SH-SY5Y (cell line): ENCODE measurements around the gene NIP7.

Source experiments
- GATA2 ChIP-seq: IDR thresholded peaks from 2 replicates; pipeline ENCODE4 v1.6.1; 2011; ENCODE audit warnings: mild to moderate bottlenecking, low read depth, low read length
- GATA3 ChIP-seq: IDR thresholded peaks from 2 replicates; pipeline ENCODE4 v1.6.1; 2011; ENCODE audit warnings: low read depth, mild to moderate bottlenecking, low read length, moderate library complexity

The NIP7 gene

DNA sequence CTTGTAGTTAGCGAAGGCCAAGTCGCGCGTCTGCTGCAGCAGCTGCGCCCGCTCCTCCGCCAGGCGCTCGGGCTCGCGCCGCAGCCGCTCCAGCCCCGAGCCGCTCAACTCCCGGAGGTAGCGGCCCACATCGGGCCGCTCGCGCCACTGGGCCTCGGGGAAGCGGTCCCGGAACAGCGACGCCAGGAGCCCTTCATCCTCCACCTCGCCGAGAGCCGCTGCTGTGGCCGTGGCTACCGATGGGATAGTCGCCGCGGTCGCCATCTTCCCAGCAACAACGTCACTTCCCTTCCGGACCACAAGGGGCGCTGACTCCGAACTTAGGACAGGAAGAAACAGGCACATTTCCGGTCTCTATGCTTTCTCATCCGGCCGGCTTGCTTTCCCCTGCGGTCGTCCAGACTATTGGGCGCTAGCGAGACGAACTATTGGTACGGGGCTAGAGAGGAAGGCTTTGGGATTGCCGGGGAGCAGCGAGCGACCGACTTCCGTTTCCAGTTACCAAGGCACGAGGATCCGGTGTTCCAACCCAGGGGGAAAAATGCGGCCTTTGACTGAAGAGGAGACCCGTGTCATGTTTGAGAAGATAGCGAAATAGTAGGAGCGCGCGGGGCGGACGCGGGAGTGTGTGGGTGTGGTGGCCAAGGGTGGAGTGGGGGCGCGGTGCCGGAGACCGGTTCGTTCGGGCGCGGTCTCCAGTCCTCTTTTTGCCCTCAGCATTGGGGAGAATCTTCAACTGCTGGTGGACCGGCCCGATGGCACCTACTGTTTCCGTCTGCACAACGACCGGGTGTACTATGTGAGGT, at the start of gene NIP7, which contains the start of gene COG8:
Gene NIP7 (plus strand): TSS at position 484 of the 806 bp plus-strand sequence. CDS start 58 bp downstream, at position 542.
Gene COG8 (minus strand): TSS at position 276 of the 806 bp plus-strand sequence. CDS start 12 bp downstream, at position 264.
- no peak for TF ChIP-seq GATA3
- no peak for TF ChIP-seq GATA2

DNA sequence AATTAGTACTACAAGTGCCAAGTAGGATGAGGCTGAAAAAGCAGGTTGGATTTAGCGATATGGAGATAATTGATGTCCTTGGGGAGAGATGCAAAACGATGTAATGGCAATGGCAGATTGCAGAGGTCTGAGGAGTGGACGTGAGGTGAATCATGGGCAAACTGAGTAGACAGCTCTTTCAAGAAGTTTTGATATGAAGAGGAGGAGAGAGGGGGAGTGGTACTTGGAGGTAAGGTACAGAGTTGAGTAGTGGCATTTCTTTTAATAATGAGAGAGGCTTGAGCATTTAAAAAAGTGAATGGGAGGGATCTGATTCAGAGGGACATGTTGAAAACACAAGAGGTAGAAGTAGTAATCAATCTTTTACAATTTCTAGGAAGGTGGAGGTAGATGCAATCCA, 46.2 kb upstream of the NIP7 start:
- TF ChIP-seq GATA3, result no peak
- TF ChIP-seq GATA2, result no peak

DNA sequence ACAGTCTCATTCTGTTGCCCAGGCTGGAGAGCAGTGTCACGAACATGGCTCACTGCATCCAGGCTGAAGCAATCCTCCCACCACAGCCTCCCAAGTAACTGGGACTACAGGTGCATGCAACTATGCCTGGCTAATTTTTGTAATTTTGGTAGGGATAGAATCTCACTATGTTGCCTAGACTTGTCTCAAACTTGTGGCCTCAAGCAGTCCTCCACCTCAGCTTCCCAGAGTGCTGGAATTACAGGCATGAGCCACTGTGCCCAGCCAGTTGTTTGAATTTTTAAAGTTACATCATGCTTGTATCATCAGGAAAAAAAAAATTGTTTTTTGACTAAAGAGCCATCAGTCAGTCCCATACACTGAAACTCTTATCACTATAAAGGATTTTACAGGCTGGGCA, 45.5 kb upstream of the NIP7 start:
- TF ChIP-seq GATA3, result no peak
- TF ChIP-seq GATA2, result no peak

DNA sequence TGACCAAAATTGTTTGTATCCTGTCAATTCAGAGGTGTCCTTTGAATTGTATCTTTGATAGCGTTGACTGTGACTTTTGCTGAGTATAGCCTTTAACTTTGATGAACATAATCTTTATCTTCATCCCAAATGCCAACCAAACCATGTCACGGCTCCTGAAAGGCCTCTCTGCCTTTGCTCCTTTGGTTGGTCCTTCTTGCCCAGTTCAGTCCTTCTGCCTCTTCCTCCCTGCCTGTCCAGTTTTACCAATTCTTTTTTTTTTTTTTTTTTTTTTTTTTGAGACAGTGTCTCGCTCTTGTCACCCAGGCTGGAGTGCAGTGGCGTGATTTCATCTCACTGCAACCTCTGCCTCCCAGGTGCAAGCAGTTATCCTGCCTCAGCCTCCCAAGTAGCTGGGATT, 41.3 kb upstream of the NIP7 start:
- TF ChIP-seq GATA3, result no peak
- TF ChIP-seq GATA2, result no peak

DNA sequence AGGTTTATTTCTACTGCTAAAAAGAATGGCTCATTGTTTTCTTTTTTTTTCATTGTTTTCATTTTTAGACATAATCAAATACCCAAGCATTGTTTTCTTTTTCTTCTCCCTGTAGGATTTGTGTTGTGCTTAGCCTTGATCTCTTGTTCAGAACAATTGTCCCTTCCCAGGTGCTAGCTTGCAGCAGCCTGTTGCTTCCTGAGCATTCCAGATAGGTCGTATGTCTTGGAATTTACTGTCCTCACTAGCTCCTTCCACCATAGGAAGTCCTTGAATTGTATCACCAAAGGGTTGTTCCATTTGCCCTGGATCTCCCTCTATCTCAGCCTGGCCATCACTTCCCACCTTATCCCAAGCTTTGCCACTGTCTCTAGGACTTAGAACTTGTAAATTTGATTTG, 38.4 kb upstream of the NIP7 start:
- no peak for TF ChIP-seq GATA2
- TF ChIP-seq GATA3, result no peak

DNA sequence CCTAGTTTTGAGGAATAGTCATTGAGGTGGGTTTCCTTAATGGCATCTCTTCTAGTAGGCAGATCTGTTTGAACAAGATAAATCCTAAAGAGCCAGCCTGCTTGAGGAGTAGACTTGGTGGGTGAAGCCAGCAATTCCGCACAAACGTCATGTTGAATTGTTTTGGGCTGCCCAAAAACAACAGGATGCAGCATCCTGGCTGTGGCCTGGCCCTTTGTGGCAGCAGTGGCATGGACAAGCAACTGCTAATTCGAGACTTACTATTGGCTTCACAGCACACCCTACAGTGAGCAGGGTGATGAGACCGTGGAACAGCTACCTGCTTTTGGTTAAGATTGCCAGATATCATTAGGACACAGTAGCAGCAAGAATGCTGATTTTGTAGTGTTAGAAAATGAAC, 37.7 kb upstream of the NIP7 start:
- TF ChIP-seq GATA2, result no peak
- no peak for TF ChIP-seq GATA3

DNA sequence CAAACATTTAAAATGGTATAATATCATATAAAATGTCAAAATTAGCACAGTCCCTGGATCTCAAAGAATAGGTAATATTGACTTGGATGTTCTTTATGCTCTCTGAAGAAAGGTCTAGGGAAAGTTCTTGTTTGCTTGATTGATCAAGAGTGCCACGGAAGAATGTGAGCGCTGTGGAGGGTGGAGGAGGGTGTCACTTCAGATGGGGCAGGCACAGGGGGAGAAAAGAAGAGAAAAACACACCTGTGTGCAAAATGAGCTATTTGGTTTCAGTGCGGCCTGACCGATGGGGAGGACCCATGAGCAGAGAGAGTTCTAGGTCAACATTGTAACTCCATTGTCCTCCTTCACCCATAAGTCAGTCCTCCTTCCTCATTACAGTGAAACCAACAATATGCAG, 37.3 kb upstream of the NIP7 start:
- TF ChIP-seq GATA2 (no peak), GATA3 (no peak)

DNA sequence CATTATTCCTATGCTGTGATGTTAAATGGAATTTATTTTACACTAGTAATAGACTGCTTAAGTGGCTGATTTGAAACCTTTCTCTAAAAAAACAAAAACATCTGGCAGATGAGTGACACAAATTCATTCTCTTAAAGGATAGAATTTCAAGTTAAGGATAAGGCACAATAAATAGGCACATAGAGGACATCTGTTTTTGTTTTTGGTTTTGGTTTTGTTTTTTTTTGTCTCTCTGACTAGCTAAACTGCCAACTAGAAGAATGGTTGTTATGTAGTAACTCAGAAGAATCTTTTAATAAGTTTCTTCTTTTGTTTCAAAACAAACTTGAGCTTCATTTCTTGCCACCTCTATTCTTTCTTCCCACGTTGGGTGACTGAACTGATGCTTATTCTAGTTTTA, 33.5 kb upstream of the NIP7 start:
- TF ChIP-seq GATA3 (no peak), GATA2 (no peak)

DNA sequence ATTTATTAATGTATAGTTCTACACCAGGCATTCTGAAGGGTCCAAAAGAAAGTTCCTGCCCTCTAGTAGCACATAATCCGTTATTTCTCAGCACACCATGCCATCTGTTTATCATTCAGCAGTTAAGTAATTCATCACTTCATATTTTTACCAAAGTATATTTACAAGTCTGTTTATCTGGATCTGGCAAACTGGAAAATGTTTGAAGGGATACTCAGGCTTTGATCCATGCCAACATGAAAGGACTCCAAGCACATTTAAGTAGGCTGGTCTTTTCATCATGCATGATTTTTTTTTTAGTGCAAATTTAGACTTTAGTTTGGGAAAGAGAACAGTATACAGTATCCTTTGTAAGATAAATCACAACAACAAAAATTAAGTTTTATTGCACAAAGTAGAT, 32.5 kb upstream of the NIP7 start:
- no peak for TF ChIP-seq GATA2

DNA sequence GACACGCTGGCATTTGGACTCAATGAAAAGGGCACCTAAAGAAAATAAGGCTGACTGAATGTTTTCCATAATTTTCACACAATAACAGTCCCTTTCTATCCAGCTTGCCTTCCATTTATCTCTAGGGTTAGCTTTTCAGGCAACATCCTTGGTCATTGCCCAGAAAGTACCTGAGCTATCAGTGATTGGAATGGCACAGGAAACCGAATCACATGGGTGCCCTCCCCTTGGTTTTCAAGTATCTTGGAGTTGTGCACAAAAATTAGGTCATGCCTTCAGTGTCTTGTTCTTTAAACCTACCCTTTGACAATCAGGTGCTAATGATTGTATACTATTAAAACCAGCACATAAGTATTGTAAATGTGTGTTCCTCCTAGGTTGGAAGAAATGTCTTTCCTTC, 31.7 kb upstream of the NIP7 start:
- TF ChIP-seq GATA3, result no peak
- no peak for TF ChIP-seq GATA2

DNA sequence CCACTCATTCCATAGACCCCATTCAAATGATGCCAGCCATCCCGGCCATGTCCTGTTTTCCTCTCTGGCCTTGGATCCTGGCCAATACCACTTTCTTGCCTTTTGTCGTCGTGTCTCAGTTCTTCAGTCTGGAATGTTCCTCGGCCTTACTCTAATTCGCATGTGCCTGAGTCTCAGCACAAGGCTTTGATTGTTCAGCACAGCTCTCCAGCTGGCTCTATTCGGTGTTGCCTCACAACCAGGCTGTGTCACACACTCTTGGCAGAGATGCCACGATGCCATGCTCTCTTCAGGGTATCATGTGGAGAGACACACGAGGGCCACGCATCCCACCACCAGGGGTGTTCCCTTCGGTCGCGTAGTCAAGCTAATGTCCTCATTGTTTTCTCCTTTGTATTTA, 30.3 kb upstream of the NIP7 start:
- TF ChIP-seq GATA2 (no peak), GATA3 (no peak)

DNA sequence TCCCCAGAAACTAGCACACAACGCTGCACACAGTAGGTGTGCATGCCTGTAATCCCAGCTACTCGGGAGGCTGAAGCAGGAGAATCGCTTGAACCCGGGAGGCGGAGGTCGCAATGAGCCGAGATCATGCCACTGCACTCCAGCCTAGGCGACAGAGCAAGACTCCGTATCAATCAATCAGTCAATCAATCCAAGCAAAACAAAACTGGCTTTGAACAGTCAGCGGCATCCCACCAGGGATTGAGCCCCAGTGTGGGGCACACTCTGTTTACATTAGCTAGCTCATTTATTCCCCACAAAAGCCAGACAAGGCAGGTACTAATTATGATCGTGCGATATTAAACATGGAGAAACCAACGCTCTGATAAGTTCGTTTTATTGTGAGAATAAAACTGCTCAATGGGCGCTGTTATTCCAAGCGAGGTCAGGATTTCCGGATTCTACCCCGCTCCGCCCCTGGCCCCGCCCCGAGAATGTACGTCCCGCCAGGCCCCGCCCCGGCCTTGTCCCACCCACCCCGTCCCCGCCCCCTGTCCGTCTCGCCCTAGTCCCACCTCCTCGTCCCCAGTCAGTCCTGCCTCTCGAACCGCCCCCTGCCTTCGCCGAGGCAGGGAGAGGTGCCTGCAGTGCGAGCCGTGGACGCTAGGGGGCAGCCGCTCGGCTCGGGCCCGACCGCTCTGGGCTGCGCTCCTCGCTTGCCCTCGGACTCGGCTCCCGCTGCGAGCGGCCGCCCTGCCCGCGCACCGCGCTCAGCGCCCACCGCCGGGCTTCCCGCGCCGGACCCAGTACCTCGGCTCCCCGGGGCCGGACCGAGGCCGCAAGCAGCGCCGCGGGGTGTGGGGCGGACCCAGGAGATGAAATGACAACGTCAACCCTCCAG, 28.7 kb upstream of the NIP7 start, which contains the start of gene VPS4A:
Gene VPS4A (plus strand): TSS at position 698 of the 880 bp plus-strand sequence. CDS start 162 bp downstream, at position 860.
- no peak for TF ChIP-seq GATA3

DNA sequence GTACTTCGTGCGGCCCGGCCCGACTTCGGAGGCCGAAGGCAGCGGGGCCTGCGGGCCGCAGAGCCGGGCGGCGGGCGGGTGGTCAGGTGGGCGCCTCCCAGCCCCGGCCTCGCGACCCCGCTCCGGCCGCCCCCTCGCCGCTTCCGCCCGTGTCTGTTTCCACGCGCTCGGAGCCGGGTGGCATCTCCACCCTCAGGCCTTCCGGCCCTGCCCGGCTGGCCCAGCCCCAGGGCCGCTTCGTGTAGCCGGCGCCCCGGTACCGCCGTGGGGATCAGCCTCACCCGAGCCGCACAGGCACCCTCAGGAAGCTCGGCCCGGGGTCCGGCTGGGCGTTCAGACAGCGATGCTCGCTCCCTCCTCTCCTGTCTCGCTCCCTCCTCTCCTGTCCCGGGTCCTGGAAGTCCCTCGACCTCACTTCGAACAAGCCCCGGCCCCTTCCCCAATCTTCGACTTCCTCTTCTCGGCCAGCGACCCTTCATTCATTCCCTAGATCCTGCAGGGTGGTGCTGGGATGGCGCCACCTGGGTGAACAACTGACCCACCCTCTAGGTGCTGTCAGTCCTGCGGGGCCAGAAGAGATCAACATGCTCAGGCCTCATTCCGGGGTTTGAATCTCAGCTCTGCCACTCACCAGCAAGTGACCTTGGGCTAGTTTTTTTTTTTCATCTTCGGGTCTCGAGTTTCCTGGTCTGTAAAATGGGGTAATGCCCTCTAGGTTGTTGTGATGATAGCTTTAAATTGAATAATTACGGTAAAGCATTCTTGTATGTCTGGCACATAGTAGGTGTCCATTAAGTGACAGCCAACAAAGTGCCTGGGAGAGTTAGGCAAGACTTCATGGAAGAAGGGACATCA, 27.8 kb upstream of the NIP7 start:
- TF ChIP-seq GATA3 (no peak), GATA2 (no peak)

DNA sequence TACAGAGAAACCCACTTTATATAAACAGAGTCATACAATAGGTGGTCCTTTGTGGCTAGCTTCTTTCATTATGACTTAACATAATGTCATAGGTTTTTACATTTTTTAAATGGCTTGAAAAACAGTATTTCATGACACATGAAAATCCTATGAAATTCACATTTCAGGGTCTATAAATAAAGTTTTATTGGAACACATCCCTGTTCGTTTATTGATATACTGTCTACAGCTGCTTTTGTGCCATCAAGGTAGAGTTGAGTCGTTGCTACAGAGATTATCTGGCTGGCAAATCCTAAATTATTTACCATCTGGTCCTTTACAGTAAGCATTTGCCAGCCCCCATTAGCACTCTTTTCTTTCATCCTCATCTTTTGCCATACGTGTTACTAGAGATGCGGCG, 26.1 kb upstream of the NIP7 start:
- TF ChIP-seq GATA2, result no peak
- TF ChIP-seq GATA3, result no peak
